ENCODE data around the gene L3MBTL1.

- TF ChIP-seq, protein P1, sequence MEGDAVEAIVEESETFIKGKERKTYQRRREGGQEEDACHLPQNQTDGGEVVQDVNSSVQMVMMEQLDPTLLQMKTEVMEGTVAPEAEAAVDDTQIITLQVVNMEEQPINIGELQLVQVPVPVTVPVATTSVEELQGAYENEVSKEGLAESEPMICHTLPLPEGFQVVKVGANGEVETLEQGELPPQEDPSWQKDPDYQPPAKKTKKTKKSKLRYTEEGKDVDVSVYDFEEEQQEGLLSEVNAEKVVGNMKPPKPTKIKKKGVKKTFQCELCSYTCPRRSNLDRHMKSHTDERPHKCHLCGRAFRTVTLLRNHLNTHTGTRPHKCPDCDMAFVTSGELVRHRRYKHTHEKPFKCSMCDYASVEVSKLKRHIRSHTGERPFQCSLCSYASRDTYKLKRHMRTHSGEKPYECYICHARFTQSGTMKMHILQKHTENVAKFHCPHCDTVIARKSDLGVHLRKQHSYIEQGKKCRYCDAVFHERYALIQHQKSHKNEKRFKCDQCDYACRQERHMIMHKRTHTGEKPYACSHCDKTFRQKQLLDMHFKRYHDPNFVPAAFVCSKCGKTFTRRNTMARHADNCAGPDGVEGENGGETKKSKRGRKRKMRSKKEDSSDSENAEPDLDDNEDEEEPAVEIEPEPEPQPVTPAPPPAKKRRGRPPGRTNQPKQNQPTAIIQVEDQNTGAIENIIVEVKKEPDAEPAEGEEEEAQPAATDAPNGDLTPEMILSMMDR (IDR thresholded peaks at IDR 0.05): no peak
- TF ChIP-seq POLR2A (IDR thresholded peaks at IDR 0.05): no peak
Measured at GRCh38 chr20:43541214-43541613, 33.7 kb downstream of the L3MBTL1 start.

All from testis (tissue), 2 donors.